ENCODE data around the gene CSNK2A1. TPM values are rescaled to one million over a fixed set of nuclear protein-coding genes. Genes with fewer than 3 reads are reported as not detected.
A peak's percentile ranks its signal among the peaks of the same experiment; 100 is the strongest.

The CSNK2A1 gene
- total and polyA plus RNA-seq, 12 donors = 18.9 to 192 (median 94.1) TPM

DNA sequence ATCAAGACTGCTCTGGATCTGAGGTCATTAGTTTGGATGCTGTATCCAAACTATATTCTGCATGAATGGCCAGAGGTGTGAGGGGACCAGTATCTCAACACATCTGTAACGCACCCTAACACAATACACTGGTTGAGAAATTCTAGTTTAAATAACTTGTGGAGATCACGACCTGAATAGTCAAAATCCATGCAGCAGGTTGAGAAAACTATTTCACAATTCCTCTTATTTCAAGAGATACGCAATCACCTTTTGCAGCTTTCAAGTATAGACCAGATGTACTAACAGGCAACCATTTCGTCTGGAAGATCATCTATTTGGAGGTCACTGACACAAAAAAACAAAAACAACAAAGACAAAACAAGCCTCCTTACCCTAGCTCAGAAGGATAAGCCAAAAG, 11.1 kb downstream of the CSNK2A1 start:
- WGBS, 4 donors = 64 to 71% (median 68%) methylated on average over 4 of the region's 4 CpGs
- Histone ChIP-seq H3K36me3 (replicated peaks in 1 of 2) (no peaks in the 10 kb centered on the region), H3K27ac (no peak overlapping the region), H3K9me3 (replicated peaks in 1 of 3) (no peaks in the 10 kb centered on the region), H3K4me1 (replicated peaks in 1 of 2) (peaks cover 12 to 64% of the 10 kb centered on the region in 2 donors), H3K27me3 (no peaks in the 10 kb centered on the region), H3K4me3 (no peak overlapping the region)
- intact Hi-C loops (cut with DNase I) = no loop called here
- TF ChIP-seq, protein P1, sequence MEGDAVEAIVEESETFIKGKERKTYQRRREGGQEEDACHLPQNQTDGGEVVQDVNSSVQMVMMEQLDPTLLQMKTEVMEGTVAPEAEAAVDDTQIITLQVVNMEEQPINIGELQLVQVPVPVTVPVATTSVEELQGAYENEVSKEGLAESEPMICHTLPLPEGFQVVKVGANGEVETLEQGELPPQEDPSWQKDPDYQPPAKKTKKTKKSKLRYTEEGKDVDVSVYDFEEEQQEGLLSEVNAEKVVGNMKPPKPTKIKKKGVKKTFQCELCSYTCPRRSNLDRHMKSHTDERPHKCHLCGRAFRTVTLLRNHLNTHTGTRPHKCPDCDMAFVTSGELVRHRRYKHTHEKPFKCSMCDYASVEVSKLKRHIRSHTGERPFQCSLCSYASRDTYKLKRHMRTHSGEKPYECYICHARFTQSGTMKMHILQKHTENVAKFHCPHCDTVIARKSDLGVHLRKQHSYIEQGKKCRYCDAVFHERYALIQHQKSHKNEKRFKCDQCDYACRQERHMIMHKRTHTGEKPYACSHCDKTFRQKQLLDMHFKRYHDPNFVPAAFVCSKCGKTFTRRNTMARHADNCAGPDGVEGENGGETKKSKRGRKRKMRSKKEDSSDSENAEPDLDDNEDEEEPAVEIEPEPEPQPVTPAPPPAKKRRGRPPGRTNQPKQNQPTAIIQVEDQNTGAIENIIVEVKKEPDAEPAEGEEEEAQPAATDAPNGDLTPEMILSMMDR (IDR thresholded peaks at IDR 0.05) = no peak
- TF ChIP-seq POLR2A (IDR thresholded peaks at IDR 0.05) = no peak
- DNase-seq = no peak

DNA sequence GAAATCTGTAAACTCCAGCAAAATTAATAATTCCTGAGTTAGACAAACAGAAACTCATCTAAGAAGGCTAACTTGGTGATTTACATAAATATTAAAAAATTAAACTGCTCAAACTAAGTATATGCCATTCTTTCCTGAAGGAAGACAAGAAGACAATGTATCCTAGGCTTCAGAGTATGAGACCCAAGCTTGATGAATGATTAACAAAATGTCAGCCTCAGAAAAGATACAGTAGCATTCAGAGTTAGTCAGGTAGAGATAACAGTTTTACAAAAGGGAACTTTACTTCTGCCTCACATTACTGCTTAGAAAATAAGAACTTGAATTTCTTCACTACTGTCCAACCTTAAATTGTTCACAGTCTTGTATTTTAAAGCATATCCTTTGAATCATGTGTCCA, 12.0 kb downstream of the CSNK2A1 start:
- peaks cover 6 to 55% of the 10 kb centered on the region in 2 donors for H3K4me1 ChIP-seq (replicated peaks in 1 of 2)

DNA sequence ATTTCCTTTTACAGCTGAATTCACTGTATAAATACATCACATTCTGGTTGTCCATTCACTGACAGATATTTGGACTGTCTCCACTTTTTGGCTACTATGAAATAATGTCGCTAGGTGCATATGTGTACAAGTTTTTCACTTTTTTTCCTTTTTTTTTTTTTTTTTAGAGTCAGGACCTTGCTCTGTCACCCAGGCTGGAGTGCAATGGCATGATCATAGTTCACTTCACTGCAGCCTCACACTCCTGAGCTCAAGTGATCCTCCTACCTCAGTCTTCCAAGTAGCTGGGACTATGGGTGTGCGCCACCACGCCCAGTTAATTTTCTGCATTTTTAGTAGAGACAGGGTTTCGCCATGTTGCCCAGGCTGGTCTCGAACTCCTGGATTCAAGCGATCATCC, 13.3 kb downstream of the CSNK2A1 start:
- WGBS, 4 donors = 91 to 99% (median 96%) methylated on average over 6 of the region's 6 CpGs
- Histone ChIP-seq H3K9me3 (replicated peaks in 1 of 3) (no peaks in the 10 kb centered on the region), H3K4me1 (replicated peaks in 1 of 2) (peaks cover 3 to 42% of the 10 kb centered on the region in 2 donors), H3K36me3 (replicated peaks in 1 of 2) (no peaks in the 10 kb centered on the region), H3K27me3 (no peaks in the 10 kb centered on the region), H3K4me3 (no peak overlapping the region), H3K27ac (no peak overlapping the region)
- intact Hi-C loops (cut with DNase I) = no loop called here
- DNase-seq = no peak
- TF ChIP-seq POLR2A (IDR thresholded peaks at IDR 0.05) = no peak
- TF ChIP-seq, protein P1 (IDR thresholded peaks at IDR 0.05) = no peak

More for the DNA sequence above, 12.0 kb downstream of the CSNK2A1 start:
- no peaks in the 10 kb centered on the region for H3K9me3 ChIP-seq (replicated peaks in 1 of 3)
- TF ChIP-seq, protein P1 (IDR thresholded peaks at IDR 0.05) = no peak
- no peak for TF ChIP-seq POLR2A (IDR thresholded peaks at IDR 0.05)
- no peak for DNase-seq
- H3K36me3 ChIP-seq (replicated peaks in 1 of 2) = no peaks in the 10 kb centered on the region
- no peaks in the 10 kb centered on the region for H3K27me3 ChIP-seq
- H3K27ac ChIP-seq = no peak overlapping the region
- no peak overlapping the region for H3K4me3 ChIP-seq
- intact Hi-C loops (cut with DNase I) = no loop called here

DNA sequence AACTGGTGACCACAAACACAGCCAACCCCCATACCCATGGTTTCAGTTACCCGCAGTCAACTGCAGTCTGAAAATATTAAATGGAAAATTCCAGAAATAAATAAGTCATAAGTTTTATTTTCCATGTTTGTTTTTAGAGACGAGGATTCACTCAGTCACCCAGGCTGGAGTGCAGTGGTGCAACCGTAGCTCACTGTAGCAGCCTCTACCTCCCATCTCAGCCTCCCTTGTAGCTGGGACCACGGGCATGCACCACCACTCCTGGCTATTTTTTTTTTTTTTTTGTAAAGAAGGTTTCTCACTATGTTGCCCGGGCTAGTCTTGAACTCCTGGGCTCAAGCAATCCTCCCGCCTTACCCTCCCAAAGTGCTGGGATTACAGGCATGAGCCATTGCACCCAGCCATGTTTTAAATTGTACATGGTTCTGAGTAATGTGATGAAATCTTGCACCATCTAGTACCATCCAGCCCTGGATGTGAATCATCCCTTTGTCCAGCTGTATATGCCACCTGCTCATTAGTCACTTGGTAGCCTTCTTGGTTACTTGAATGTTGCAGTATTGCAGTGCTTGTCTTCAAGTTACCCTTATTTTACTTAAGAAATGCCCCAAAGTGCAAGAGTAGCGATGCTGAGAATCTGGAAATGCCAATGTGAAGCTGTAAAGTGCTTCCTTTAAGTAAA, 14.5 kb downstream of the CSNK2A1 start:
- TF ChIP-seq, protein P1 (IDR thresholded peaks at IDR 0.05) = no peak
- no peak for TF ChIP-seq POLR2A (IDR thresholded peaks at IDR 0.05)
- 95 to 99% (median 97%) methylated on average over 7 of the region's 7 CpGs for WGBS, 4 donors
- Histone ChIP-seq H3K4me3 (no peak overlapping the region), H3K4me1 (replicated peaks in 1 of 2) (peaks cover 0 to 31% of the 10 kb centered on the region in 2 donors), H3K9me3 (replicated peaks in 1 of 3) (no peaks in the 10 kb centered on the region), H3K36me3 (replicated peaks in 1 of 2) (no peaks in the 10 kb centered on the region), H3K27me3 (no peaks in the 10 kb centered on the region), H3K27ac (no peak overlapping the region)
- DNase-seq = peak in 2 of 7 donors; percentile 21 to 28
- intact Hi-C loops (cut with DNase I) = no loop called here

All from adrenal gland (tissue), 12 donors.